IMR-90 (cell line): ENCODE results near the gene SP9. TPM values are rescaled to one million over a fixed set of nuclear protein-coding genes. Genes with fewer than 3 reads are reported as not detected.

Experiments used
- ATAC-seq: fragments of 200-7000 bp; cut with Tn5 transposase; 2 replicates; pipeline ENCODE4 v1.9.1; 2020; ENCODE audit warnings: low read depth, mild to moderate bottlenecking, moderate library complexity
- BruUV-seq: library from RNA; stranded (reverse); fragments of 400-500 nt; replicated peaks from 2 replicates; lab custom pipeline; 2021; lab: Mats Ljungman, UMichigan
- CTCF ChIA-PET: fragments of 300-600 bp; formaldehyde crosslinking; extraction: SDS; loops from one replicate; lab custom pipeline; 2021; ENCODE audit warnings: antibody characterized with exemption; lab: Yijun Ruan, JAX
- POLR2A ChIA-PET: fragments of 300-600 bp; sonication (Branson Sonifier 250); formaldehyde crosslinking; loops from one replicate; lab custom pipeline; 2022; ENCODE audit warnings: antibody characterized with exemption; ENCODE audit not compliant: unreplicated experiment; lab: Charles Lee
- DNase-seq: peaks from one replicate; pipeline ENCODE4 v3.0.0; 2013
- H2AFZ ChIP-seq: replicated peaks from 2 replicates; pipeline ENCODE3; 2013; ENCODE audit warnings: low read length, mild to moderate bottlenecking; ENCODE audit not compliant: poor library complexity
- H2AK5ac ChIP-seq: 2 replicates; pipeline ENCODE4 v1.6.1; 2013; ENCODE audit warnings: low read depth, low read length, inconsistent platforms
- H2AK9ac ChIP-seq: replicated peaks from 2 replicates; pipeline ENCODE3; 2013; ENCODE audit warnings: mild to moderate bottlenecking, low read depth, low read length, moderate library complexity; ENCODE audit not compliant: poor library complexity
- H2BK120ac ChIP-seq: 2 replicates; pipeline ENCODE4 v1.6.1; 2013; ENCODE audit warnings: low read depth, low read length, inconsistent platforms
- H2BK15ac ChIP-seq: 3 replicates; pipeline ENCODE4 v1.6.1; 2013; ENCODE audit warnings: low read depth, low read length, inconsistent platforms
- H2BK20ac ChIP-seq: 2 replicates; pipeline ENCODE4 v1.6.1; 2013; ENCODE audit warnings: low read depth, mild to moderate bottlenecking, inconsistent platforms, low read length, moderate library complexity
- H2BK5ac ChIP-seq: 2 replicates; pipeline ENCODE4 v1.6.1; 2013; ENCODE audit warnings: mild to moderate bottlenecking, low read depth, low read length, inconsistent platforms; ENCODE audit not compliant: poor library complexity, severe bottlenecking
- H3K14ac ChIP-seq: replicated peaks from 2 replicates; pipeline ENCODE4 v1.6.1; 2013; ENCODE audit warnings: low read depth, low read length, inconsistent platforms
- H3K18ac ChIP-seq: 2 replicates; pipeline ENCODE4 v1.6.1; 2013; ENCODE audit warnings: low read depth, low read length, control low read depth
- H3K23ac ChIP-seq: 2 replicates; pipeline ENCODE4 v1.6.1; 2013; ENCODE audit warnings: low read depth, low read length, inconsistent platforms
- H3K27ac ChIP-seq: 2 replicates; pipeline ENCODE4 v1.5.1; 2013; ENCODE audit warnings: mild to moderate bottlenecking, control low read depth, low read length; ENCODE audit not compliant: insufficient read depth
- H3K27me3 ChIP-seq: 2 replicates; pipeline ENCODE4 v1.6.1; 2013; ENCODE audit warnings: low read length; ENCODE audit not compliant: control insufficient read depth, insufficient read depth
- H3K36me3 ChIP-seq: 2 replicates; pipeline ENCODE4 v1.6.1; 2013; ENCODE audit warnings: low read length, mixed read lengths; ENCODE audit not compliant: control insufficient read depth, insufficient read depth
- H3K4ac ChIP-seq: 2 replicates; pipeline ENCODE4 v1.6.1; 2013; ENCODE audit warnings: low read depth, low read length, inconsistent platforms
- H3K4me1 ChIP-seq: 2 replicates; pipeline ENCODE4 v1.6.1; 2013; ENCODE audit warnings: low read length, mixed read lengths; ENCODE audit not compliant: control insufficient read depth, insufficient read depth
- H3K4me2 ChIP-seq: 2 replicates; pipeline ENCODE4 v1.6.1; 2013; ENCODE audit warnings: low read depth, mild to moderate bottlenecking, control low read depth, low read length, moderate library complexity
- H3K4me3 ChIP-seq: 2 replicates; pipeline ENCODE4 v1.5.1; 2013; ENCODE audit warnings: low read depth, mild to moderate bottlenecking, control low read depth, low read length, moderate library complexity; ENCODE audit not compliant: insufficient read depth
- H3K56ac ChIP-seq: 2 replicates; pipeline ENCODE4 v1.6.1; 2013; ENCODE audit warnings: low read length, inconsistent platforms; ENCODE audit not compliant: insufficient read depth; ENCODE audit errors: extremely low read depth
- H3K79me1 ChIP-seq, 2 experiments: 2 replicates each; pipeline ENCODE4 v1.6.1; 2013; ENCODE audit warnings: low read length in 2 of 2, inconsistent platforms in 1 of 2, low read depth in 1 of 2
- H3K9ac ChIP-seq: 2 replicates; pipeline ENCODE4 v1.6.1; 2013; ENCODE audit warnings: low read depth, low read length, control low read depth
- H3K9me1 ChIP-seq: 2 replicates; pipeline ENCODE4 v1.6.1; 2013; ENCODE audit warnings: low read length, inconsistent platforms; ENCODE audit not compliant: insufficient read depth
- H3K9me3 ChIP-seq: 2 replicates; pipeline ENCODE4 v1.6.1; 2013; ENCODE audit warnings: low read length; ENCODE audit not compliant: control insufficient read depth, insufficient read depth
- H4K20me1 ChIP-seq: 2 replicates; pipeline ENCODE4 v1.6.1; 2013; ENCODE audit warnings: low read length, inconsistent platforms; ENCODE audit not compliant: insufficient read depth
- H4K5ac ChIP-seq: 2 replicates; pipeline ENCODE4 v1.6.1; 2013; ENCODE audit warnings: mild to moderate bottlenecking, low read depth, low read length, control low read depth
- H4K8ac ChIP-seq, 2 experiments: 2 replicates each; pipeline ENCODE4 v1.6.1; 2013; ENCODE audit warnings: low read depth in 2 of 2, low read length in 2 of 2, control low read depth in 1 of 2, inconsistent platforms in 1 of 2
- H4K91ac ChIP-seq: 2 replicates; pipeline ENCODE4 v1.6.1; 2013; ENCODE audit warnings: low read depth, low read length, inconsistent platforms; ENCODE audit not compliant: insufficient read depth
- RAD21 ChIP-seq: IDR thresholded peaks from 2 replicates; pipeline ENCODE4 v1.6.1; 2012; ENCODE audit warnings: low read length, improper control_type of control experiment
- RCOR1 ChIP-seq: IDR thresholded peaks from 2 replicates; pipeline ENCODE4 v1.6.1; 2012; ENCODE audit warnings: mild to moderate bottlenecking, low read length, improper control_type of control experiment; ENCODE audit not compliant: insufficient replicate concordance
- WGBS, 2 experiments: methylation state at CpG; one replicate each; pipeline versions ENCODE4 v1.1.5 to v1.1.7; 2013; ENCODE audit warnings: missing lambda C conversion rate in 2 of 2; ENCODE audit not compliant: insufficient read length in 1 of 2; ENCODE audit errors: extremely low coverage in 2 of 2; 5-methylcytosine and 5-hydroxymethylcytosine counted together
- dilution Hi-C: fragments of 300-500 bp; cut with HindIII; formaldehyde crosslinking; loops from one replicate; pipeline ENCODE4 v1.14.3; 2018; ENCODE audit warnings: low sequenced_read_pairs; ENCODE audit not compliant: unreplicated experiment
- in situ Hi-C: fragments of 300-500 bp; cut with MboI; formaldehyde crosslinking; loops from 3 replicates; pipeline ENCODE4 v1.14.3; 2019; ENCODE audit warnings: low sequenced_read_pairs, inconsistent platforms, mixed read lengths
- intact Hi-C: fragments of 100-400 bp; cut with micrococcal nuclease; formaldehyde crosslinking; loops from 2 replicates; pipeline ENCODE4 v1.10.0; 2022
- polyA plus RNA-seq, 3 experiments: library from polyadenylated mRNA; depleted of rRNA; stranded (reverse); fragments of >200 nt; gene quantifications; 2 replicates each; pipeline ENCODE4 v1.2.3, GENCODE V29; 2012; ENCODE audit warnings: low replicate concordance in 1 of 3
- total RNA-seq: library from RNA; depleted of rRNA; stranded (reverse); fragments of >200 nt; gene quantifications from 2 replicates; pipeline ENCODE4 v1.2.3, GENCODE V29; 2012

Gene SP9
- total and polyA plus RNA-seq, 2 of the 4 experiments (the other 2 are of a cell fraction) = not detected

DNA sequence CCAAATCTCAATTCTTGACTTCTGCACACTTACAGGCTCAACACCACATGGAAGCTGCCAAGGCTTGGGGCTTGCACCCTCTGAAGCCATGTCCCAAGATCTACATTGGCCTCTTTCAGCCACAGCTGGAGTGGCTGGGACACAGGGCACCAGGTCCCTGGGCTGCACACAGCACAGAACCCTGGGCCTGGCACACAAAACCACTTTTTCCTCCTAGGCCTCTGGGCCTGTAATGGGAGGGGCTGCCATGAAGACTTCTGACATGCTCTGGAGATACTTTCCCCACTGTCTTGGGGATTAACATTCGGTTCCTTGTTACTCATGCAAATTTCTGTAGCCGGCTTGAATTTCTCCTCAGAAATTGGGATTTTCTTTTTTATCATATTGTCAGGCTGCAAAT is 29.9 kb downstream of the SP9 start:
- Histone ChIP-seq H3K18ac (no peak overlapping the region), H3K27me3 (no peaks in the 10 kb centered on the region), H3K9me1 (no peaks in the 10 kb centered on the region), H2AFZ (no peak overlapping the region), H4K5ac (no peak overlapping the region), H4K8ac (no peak overlapping the region), H3K9ac (no peak overlapping the region), H3K23ac (no peak overlapping the region), H4K20me1 (no peaks in the 10 kb centered on the region), H3K9me3 (no peaks in the 10 kb centered on the region; the same call in 1 of the 2 replicates), H3K79me1 (peaks cover 0 to 6% of the 10 kb centered on the region in 2 experiments; a peak in 2 of 4 replicates), H2BK5ac (no peak overlapping the region), H2BK20ac (no peak overlapping the region), H3K4me3 (no peak overlapping the region), H2AK9ac (no peak overlapping the region), H3K27ac (no peak overlapping the region), H3K4ac (no peak overlapping the region), H3K4me1 (no peaks in the 10 kb centered on the region), H2BK120ac (no peak overlapping the region), H3K14ac (no peak overlapping the region), H2BK15ac (no peak overlapping the region), H4K91ac (no peak overlapping the region), H2AK5ac (no peak overlapping the region), H3K36me3 (peaks cover 14% of the 10 kb centered on the region), H3K56ac (no peak overlapping the region), H3K4me2 (no peak overlapping the region)
- DNase-seq = no peak
- no TSS peak for BruUV-seq
- ChIA-PET POLR2A (no interaction called here), CTCF (no interaction called here)
- in situ Hi-C loops = no loop called here
- no peak for TF ChIP-seq RAD21
- TF ChIP-seq RCOR1 = no peak
- dilution Hi-C loops = no loop called here
- 100% methylated on average over 1 of the region's 2 CpGs; no CpG with 5 or more reads in 1 of the 2 experiments for WGBS, 2 experiments
- intact Hi-C loops = no loop called here
- no peak for ATAC-seq
